Nephron progenitor cell (in vitro differentiated cells): ENCODE results near the gene KLHL33.

Experiments used
- DNase-seq: peaks from one replicate; pipeline ENCODE4 v3.0.0; 2021
- H3K27ac Mint-ChIP-seq: 2 replicates; pipeline ENCODE4 v1.8.0; 2021; ENCODE audit warnings: mild to moderate bottlenecking, moderate library complexity, mixed read lengths
- H3K27me3 Mint-ChIP-seq: 2 replicates; pipeline ENCODE4 v1.8.0; 2021; ENCODE audit warnings: mild to moderate bottlenecking, low read depth, mixed read lengths; ENCODE audit not compliant: poor library complexity
- H3K36me3 Mint-ChIP-seq: 2 replicates; pipeline ENCODE4 v1.8.0; 2021; ENCODE audit warnings: low read depth, mixed read lengths
- H3K4me1 Mint-ChIP-seq: 2 replicates; pipeline ENCODE4 v1.8.0; 2021; ENCODE audit warnings: mixed read lengths
- H3K4me3 Mint-ChIP-seq: 2 replicates; pipeline ENCODE4 v1.8.0; 2021; ENCODE audit warnings: mild to moderate bottlenecking, moderate library complexity, mixed read lengths
- H3K9me3 Mint-ChIP-seq: 2 replicates; pipeline ENCODE4 v1.8.0; 2021; ENCODE audit warnings: mild to moderate bottlenecking, moderate library complexity, mixed read lengths
- TF ChIP-seq, protein P1 (sequence below): fragments of 200-600 bp; sonication (generic); IDR thresholded peaks from 2 replicates; pipeline ENCODE4 v1.5.0; 2021; ENCODE audit warnings: antibody characterized with exemption

KLHL33 gene

DNA sequence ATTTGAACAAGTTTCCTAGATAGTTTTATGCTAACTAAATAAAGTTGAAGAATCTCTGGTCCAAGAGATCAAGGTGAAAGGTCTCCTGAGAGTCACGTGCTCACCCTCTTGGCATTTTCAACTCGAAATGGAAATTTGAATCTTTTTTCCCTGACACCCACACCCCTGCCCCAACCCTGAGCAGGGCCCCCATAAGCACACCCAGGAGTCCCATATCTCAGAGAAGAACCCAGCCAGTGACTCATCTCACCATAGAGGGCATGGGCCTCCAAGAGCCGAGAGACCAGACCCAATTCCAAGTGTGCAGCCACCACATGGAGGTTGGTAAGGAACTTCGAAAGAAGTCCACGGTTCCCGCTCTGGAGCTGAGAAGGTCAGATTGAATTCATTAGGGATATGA lies 55.3 kb downstream of the KLHL33 start:
- TF ChIP-seq, protein P1, sequence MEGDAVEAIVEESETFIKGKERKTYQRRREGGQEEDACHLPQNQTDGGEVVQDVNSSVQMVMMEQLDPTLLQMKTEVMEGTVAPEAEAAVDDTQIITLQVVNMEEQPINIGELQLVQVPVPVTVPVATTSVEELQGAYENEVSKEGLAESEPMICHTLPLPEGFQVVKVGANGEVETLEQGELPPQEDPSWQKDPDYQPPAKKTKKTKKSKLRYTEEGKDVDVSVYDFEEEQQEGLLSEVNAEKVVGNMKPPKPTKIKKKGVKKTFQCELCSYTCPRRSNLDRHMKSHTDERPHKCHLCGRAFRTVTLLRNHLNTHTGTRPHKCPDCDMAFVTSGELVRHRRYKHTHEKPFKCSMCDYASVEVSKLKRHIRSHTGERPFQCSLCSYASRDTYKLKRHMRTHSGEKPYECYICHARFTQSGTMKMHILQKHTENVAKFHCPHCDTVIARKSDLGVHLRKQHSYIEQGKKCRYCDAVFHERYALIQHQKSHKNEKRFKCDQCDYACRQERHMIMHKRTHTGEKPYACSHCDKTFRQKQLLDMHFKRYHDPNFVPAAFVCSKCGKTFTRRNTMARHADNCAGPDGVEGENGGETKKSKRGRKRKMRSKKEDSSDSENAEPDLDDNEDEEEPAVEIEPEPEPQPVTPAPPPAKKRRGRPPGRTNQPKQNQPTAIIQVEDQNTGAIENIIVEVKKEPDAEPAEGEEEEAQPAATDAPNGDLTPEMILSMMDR, result no peak
- Mint-ChIP-seq H3K27me3 (peaks cover 2% of the 10 kb centered on the region), H3K27ac (no peak overlapping the region), H3K4me3 (no peak overlapping the region), H3K9me3 (no peaks in the 10 kb centered on the region), H3K36me3 (peaks cover 33% of the 10 kb centered on the region), H3K4me1 (peaks cover 16% of the 10 kb centered on the region)
- no peak for DNase-seq

GRCh38 chr14:20379743-20380142 lies 56.2 kb downstream of the KLHL33 start:
- peaks cover 3% of the 10 kb centered on the region for H3K27me3 Mint-ChIP-seq
- H3K9me3 Mint-ChIP-seq, result no peaks in the 10 kb centered on the region
- no peak overlapping the region for H3K4me3 Mint-ChIP-seq
- H3K36me3 Mint-ChIP-seq, result peaks cover 36% of the 10 kb centered on the region
- TF ChIP-seq, protein P1, result no peak
- H3K4me1 Mint-ChIP-seq, result peaks cover 18% of the 10 kb centered on the region
- peak overlapping the region; percentile 42 for H3K27ac Mint-ChIP-seq
- DNase-seq, result no peak

GRCh38 chr14:20377171-20377570 lies 58.8 kb downstream of the KLHL33 start:
- DNase-seq, result no peak
- Mint-ChIP-seq H3K9me3 (no peaks in the 10 kb centered on the region), H3K36me3 (peaks cover 32% of the 10 kb centered on the region), H3K27ac (no peak overlapping the region), H3K27me3 (peaks cover 3% of the 10 kb centered on the region), H3K4me3 (no peak overlapping the region), H3K4me1 (peaks cover 14% of the 10 kb centered on the region)
- TF ChIP-seq, protein P1, result no peak

DNA sequence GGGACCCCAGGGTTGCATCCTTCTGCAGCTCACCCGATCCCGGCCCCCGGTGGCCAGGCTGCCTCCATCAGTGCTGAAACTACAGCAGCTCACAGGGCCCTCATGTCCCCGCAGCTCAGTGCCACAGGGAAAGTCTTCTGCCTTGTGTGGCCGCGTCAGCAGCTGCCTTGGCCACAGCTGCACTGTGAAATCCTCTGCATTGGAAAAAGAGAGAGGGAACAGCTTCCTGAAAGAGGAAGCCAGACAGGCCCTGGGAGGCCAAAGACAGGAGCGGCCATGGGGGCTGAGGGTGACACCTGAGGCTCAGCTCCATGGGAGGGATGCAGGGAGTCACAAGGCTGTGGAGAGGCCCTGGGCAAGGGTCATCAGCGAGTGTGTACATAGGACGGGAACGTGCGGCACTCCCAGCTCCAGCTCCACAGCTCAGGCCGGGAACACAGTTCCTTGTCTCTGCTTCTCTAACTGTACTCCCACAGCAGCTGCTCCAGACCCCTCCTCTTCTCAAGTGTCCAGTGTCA lies 59.8 kb downstream of the KLHL33 start:
- Mint-ChIP-seq H3K27ac (peak overlapping the region; percentile 76), H3K36me3 (peaks cover 36% of the 10 kb centered on the region), H3K27me3 (peaks cover 3% of the 10 kb centered on the region), H3K4me3 (no peak overlapping the region), H3K9me3 (no peaks in the 10 kb centered on the region), H3K4me1 (peaks cover 10% of the 10 kb centered on the region)
- TF ChIP-seq, protein P1, result no peak
- no peak for DNase-seq
